HEK293T (cell line): ENCODE measurements around the gene SF3A2.

ENCODE experiments used
- ARNT ChIP-seq: fragments of 450-650 bp; IDR thresholded peaks from 2 replicates; pipeline ENCODE4 v1.6.1; 2017; ENCODE audit warnings: mild to moderate bottlenecking
- BHLHE40 ChIP-seq: fragments of 450-650 bp; IDR thresholded peaks from 2 replicates; pipeline ENCODE4 v1.6.1; 2016; ENCODE audit warnings: mild to moderate bottlenecking, moderate library complexity, borderline replicate concordance
- CTBP1 ChIP-seq: fragments of 450-650 bp; IDR thresholded peaks from 2 replicates; pipeline ENCODE4 v1.6.1; 2016; ENCODE audit warnings: borderline replicate concordance
- ELF4 ChIP-seq: fragments of 450-650 bp; IDR thresholded peaks from 2 replicates; pipeline ENCODE4 v1.6.1; 2017; ENCODE audit warnings: antibody characterized with exemption
- FOXK2 ChIP-seq: fragments of 450-650 bp; IDR thresholded peaks from 2 replicates; pipeline ENCODE4 v1.6.1; 2016; ENCODE audit warnings: mild to moderate bottlenecking
- FOXM1 ChIP-seq: fragments of 450-650 bp; IDR thresholded peaks from 2 replicates; pipeline ENCODE4 v1.6.1; 2017; ENCODE audit warnings: mild to moderate bottlenecking, borderline replicate concordance
- NFRKB ChIP-seq: fragments of 450-650 bp; IDR thresholded peaks from 2 replicates; pipeline ENCODE4 v1.6.1; 2016; ENCODE audit warnings: mild to moderate bottlenecking, moderate library complexity
- PKNOX1 ChIP-seq: fragments of 450-650 bp; IDR thresholded peaks from 2 replicates; pipeline ENCODE4 v1.6.1; 2016
- SP1 ChIP-seq: fragments of 450-650 bp; IDR thresholded peaks from 2 replicates; pipeline ENCODE4 v1.6.1; 2017
- SUZ12 ChIP-seq: fragments of 450-650 bp; IDR thresholded peaks from 2 replicates; pipeline ENCODE4 v1.6.1; 2016; ENCODE audit warnings: mild to moderate bottlenecking
- TARDBP ChIP-seq: fragments of 450-650 bp; IDR thresholded peaks from 2 replicates; pipeline ENCODE4 v1.6.1; 2016
- ZNF384 ChIP-seq: fragments of 450-650 bp; IDR thresholded peaks from 2 replicates; pipeline ENCODE4 v1.6.1; 2016

- TF ChIP-seq NFRKB (no peak), TARDBP (no peak), PKNOX1 (no peak), ELF4 (no peak), SP1 (no peak), CTBP1 (no peak), ZNF384 (no peak), BHLHE40 (no peak), FOXM1 (no peak), SUZ12 (no peak), ARNT (no peak), FOXK2 (no peak)
Measured at GRCh38 chr19:2237869-2238153, 1.2 kb downstream of the SF3A2 start.
